ENCODE results near the gene TULP3. TPM values are rescaled to one million over a fixed set of nuclear protein-coding genes. Genes with fewer than 3 reads are reported as not detected.

The TULP3 gene
- total RNA-seq, 1 donor from 2014 or later = 2.7 TPM

- ATAC-seq (peak; percentile 43), DNase-seq (ENCODE audit: low spot score) (no peak)
Measured at GRCh38 chr12:2876431-2877046, 14.2 kb upstream of the TULP3 start.

GRCh38 chr12:2877047-2877952, 13.4 kb upstream of the TULP3 start, which contains the start of the genes FOXM1 and RHNO1:
FOXM1 (minus strand) TSS chr12:2877174; CDS start chr12:2874478, 2,696 bp downstream.
RHNO1 (plus strand) TSS chr12:2877223; CDS start chr12:2885367, 8,144 bp downstream.
- peak; percentile 94 for DNase-seq (ENCODE audit: low spot score)
- peak; percentile 94 for ATAC-seq

GRCh38 chr12:2877953-2878732, 12.5 kb upstream of the TULP3 start:
- DNase-seq (ENCODE audit: low spot score) = no peak
- peak; percentile 39 for ATAC-seq

- no peak for DNase-seq (ENCODE audit: low spot score)
- ATAC-seq = no peak
Measured at GRCh38 chr12:2879853-2880252, 10.8 kb upstream of the TULP3 start.

- ATAC-seq (peak; percentile 59), DNase-seq (ENCODE audit: low spot score) (no peak)
Measured at GRCh38 chr12:2884810-2885209, 5.9 kb upstream of the TULP3 start.

GRCh38 chr12:2886768-2887450, 3.8 kb upstream of the TULP3 start:
- ATAC-seq = no peak
- no peak for DNase-seq (ENCODE audit: low spot score)

- ATAC-seq (no peak), DNase-seq (ENCODE audit: low spot score) (no peak)
Measured at GRCh38 chr12:2890001-2890387, 697 bp upstream of the TULP3 start.

GRCh38 chr12:2891240-2892053, 756 bp downstream of the TULP3 start:
- DNase-seq (ENCODE audit: low spot score) (peak; percentile 53), ATAC-seq (peak; percentile 56)

- DNase-seq (ENCODE audit: low spot score) (no peak), ATAC-seq (no peak)
Measured at GRCh38 chr12:2892246-2892645, 1.6 kb downstream of the TULP3 start.

GRCh38 chr12:2893007-2893406, 2.3 kb downstream of the TULP3 start:
- DNase-seq (ENCODE audit: low spot score) = no peak

GRCh38 chr12:2895051-2895451, 4.4 kb downstream of the TULP3 start:
- ATAC-seq (no peak), DNase-seq (ENCODE audit: low spot score) (no peak)

More at GRCh38 chr12:2893007-2893406, 2.3 kb downstream of the TULP3 start:
- no peak for ATAC-seq

GRCh38 chr12:2895511-2895910, 4.8 kb downstream of the TULP3 start:
- no peak for ATAC-seq
- DNase-seq (ENCODE audit: low spot score) = no peak

- ATAC-seq (no peak), DNase-seq (ENCODE audit: low spot score) (no peak)
Measured at GRCh38 chr12:2897418-2897817, 6.7 kb downstream of the TULP3 start.

- ATAC-seq (no peak), DNase-seq (ENCODE audit: low spot score) (no peak)
Measured at GRCh38 chr12:2900642-2901041, 10.0 kb downstream of the TULP3 start.

- DNase-seq (ENCODE audit: low spot score) (no peak), ATAC-seq (peak; percentile 72)
Measured at GRCh38 chr12:2902272-2902880, 11.7 kb downstream of the TULP3 start.

GRCh38 chr12:2904260-2904659, 13.6 kb downstream of the TULP3 start:
- no peak for DNase-seq (ENCODE audit: low spot score)
- ATAC-seq = no peak

- no peak for ATAC-seq
- DNase-seq (ENCODE audit: low spot score) = no peak
Measured at GRCh38 chr12:2912216-2912575, 21.5 kb downstream of the TULP3 start.

- DNase-seq (ENCODE audit: low spot score) (no peak), ATAC-seq (no peak)
Measured at GRCh38 chr12:2919249-2919648, 28.6 kb downstream of the TULP3 start.

GRCh38 chr12:2922329-2922728, 31.6 kb downstream of the TULP3 start:
- ATAC-seq (no peak), DNase-seq (ENCODE audit: low spot score) (no peak)

All from left lobe of liver (tissue), 2 donors.